ENCODE data around the gene C5orf47.

The C5orf47 gene

DNA sequence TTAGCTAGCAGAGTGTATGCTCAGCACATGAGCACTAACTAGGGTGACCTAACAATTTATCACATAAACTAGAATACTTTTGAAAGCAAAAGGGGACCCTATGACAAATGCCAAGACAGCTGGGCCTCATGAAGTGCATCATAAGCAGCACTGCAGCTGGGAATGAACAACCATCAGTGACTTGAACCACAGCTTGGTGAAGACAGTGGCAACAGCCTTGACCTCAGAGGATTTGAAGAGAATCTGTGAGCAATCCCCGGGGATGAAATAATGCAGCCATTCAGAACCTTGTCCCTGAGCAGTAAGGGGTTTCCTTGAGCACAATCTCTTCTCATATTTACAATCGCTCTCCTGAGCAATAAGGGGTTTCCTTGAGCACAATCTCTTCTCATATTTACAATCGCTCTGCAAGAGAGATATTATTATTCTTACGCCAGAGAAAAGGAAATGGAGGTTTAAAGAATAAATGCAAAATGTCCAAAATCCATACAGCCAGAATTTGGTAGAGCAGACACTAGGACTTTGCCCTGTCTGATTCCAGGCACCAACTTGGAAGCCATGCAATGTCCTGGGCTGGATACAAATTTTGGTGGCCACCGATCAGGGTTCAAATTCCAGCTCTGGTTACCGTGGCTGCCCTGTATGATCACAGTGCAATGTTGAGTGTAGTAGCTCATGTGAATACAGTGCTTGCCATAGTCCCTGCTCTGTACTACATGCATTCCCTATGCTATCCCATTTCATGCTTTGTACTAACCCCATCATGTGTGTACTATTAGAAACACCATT, 55.7 kb downstream of the C5orf47 start:
- no peak for DNase-seq (ENCODE audit: low read depth)

DNA sequence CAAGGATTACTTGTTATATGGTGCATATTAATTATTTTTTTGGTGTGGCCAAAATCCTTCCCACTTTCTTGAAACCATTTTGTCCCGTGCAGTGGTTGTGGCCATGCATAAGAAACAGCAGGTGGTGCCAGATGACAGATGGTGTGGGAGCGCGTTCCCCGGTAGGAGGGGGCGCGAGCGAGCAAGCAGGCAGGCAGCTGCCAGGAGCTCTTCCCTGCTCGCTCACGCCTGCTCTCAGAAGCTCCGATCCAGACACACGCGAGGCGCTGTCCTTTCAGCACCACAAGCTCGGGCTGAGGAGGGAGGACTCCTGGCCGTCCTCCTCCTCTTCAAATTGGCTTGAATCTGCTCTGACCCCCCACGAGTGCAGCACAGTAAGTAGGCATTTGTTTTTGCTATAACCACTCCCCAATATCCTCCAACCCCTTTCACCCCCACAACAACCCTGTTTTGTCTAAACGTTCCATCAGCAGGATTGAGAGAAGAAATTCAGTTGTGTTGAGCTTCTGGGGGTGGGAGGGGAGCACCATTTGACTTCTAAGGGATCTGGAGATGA, 56.6 kb downstream of the C5orf47 start, which contains the start of gene NSG2:
TSS of gene NSG2 (plus strand) at position 237 of the 556 bp plus-strand sequence. CDS start 1,050 bp downstream, outside the sequence.
- DNase-seq (ENCODE audit: low read depth): peak; percentile 27

DNA sequence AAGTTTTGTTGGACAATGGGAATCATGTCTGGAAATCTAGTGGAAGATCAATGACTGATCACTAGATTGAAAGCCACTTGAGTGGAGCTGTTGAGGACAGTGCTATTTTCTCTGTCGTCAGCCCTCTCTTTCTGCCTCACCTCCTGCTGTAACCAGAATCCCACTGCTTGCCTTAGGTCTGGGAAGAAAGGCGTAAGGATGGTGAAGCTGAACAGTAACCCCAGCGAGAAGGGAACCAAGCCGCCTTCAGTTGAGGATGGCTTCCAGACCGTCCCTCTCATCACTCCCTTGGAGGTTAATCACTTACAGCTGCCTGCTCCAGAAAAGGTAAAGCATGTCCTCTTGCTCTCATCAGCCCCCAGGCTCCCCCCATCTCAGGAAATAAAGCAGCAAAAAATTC, 57.6 kb downstream of the C5orf47 start:
- no peak for DNase-seq (ENCODE audit: low read depth)

DNA sequence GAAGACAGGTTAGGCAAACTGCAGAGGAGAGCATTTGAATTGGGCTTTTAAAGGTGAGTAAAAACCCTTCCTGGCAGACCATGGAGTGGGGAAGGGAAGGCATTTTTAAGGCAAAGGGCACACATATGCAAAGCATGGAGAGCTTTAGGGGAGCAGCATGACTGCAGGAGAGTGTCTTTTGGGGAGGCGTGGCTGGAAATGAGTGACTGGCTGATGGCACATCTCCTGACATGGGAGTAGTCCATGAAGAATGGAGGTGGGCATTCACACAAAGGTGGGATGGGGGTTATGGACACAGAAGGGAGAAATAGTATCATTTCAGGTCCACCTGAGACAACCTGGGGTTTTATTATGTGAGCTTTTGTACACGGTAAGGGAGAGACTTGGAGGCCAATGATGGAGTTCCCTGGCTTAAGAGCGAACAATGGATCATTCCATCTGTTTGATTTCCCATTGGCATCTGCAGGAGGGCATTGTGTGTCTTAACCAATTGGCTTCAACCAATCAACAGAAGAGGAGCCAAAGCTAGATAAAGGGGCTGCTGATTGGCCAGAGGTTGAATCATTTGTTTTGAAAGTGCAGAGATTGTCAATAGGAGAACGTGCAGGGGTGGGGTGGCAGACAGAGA, 58.6 kb downstream of the C5orf47 start:
- DNase-seq (ENCODE audit: low read depth): no peak

DNA sequence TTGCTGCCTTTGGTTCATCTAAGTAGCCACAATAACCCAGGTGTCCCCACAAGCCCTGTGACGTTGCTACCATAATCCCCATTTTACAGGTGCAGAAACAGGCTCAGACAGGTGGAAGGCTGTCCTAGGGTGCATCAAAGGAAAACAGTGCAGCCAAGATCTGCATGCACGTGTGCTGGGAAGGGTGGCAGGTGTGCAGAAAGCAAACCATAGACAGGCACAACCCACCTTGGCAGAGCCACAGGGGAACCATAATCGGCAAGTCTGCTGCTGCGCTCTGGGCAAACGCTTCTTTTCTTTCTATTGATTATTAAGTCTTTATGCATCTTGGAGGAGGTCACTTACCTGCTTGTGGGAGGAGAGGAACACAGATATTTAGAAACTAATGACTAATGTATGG, 63.7 kb downstream of the C5orf47 start:
- DNase-seq (ENCODE audit: low read depth): no peak

DNA sequence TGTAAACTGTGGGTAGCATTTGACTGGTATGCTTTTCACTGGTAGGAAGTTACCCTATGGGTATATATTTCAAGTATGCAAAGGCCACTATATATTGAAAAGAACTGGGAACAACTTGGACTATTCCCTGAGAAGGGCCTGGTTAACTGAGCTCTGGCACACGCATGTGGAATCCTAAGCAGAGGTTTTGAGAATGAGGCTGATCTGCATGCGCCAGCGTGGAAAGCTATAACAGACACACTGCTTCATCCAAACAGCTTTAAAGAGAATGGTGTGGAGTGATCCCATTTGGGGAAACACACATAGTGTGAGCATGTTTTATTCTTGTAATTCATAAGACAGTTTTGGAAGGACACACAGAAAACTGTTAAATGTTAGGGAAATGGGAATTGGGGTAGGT, 64.9 kb downstream of the C5orf47 start:
- DNase-seq (ENCODE audit: low read depth): no peak

All from CMK (cell line).